GM18873 (cell line): ENCODE measurements around the gene RALY.

ENCODE experiments used
- ATAC-seq: cut with Tn5 transposase; IDR thresholded peaks from one replicate; pipeline ENCODE4 v1.9.1; 2021; ENCODE audit warnings: mild to moderate bottlenecking, moderate library complexity, moderate number of reproducible peaks; ENCODE audit not compliant: unreplicated experiment, low FRiP score

Gene RALY

DNA sequence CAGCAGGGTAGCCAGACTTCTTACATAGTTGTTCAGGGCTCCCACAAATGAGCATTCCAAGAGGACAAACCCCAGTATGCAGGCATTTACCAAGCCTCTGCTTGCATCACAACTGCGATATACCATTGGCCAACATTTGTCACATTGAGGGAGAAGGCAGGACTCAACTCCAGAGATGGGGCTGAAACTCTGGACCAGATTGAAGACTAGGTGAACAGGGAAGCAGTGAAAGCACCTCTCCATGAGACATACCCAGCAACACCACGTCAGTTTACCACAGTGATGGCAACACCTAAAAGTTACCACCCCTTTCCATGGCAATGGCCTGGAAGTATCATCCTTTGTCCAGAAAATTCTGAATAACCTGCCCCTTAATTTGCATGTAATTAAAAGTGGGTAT, 7.9 kb upstream of the RALY start:
- ATAC-seq, result no peak

DNA sequence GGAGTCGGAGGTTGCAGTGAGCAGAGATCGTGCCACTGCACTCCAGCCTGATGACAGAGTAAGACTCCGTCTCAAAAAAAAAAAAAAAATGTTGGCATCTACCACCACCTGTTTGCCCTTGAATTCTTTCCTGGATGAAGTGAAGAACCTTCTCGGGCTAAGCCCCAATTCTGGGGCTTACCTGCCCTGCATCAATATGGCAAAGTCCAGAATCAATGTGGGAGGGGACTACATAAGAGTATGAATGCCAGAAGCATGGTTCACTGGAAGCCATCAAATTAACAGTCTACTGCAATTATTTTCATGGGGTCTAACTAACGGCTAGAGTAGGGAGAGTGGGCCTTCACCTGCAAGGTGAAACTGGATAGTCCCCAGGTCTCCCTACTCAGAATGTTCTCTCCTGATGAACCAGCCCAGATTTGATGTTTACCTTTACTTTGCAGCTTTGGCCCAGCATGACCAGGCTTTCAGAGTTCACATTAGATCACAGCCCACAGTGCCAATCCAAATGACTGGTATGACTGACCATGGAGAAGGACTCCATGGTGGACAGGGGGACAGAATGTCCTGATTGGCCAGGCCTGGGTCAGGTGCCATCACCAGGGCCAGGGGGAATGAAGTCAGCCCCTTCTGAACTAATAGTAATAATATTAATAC, 7.0 kb upstream of the RALY start:
- ATAC-seq, result no peak

DNA sequence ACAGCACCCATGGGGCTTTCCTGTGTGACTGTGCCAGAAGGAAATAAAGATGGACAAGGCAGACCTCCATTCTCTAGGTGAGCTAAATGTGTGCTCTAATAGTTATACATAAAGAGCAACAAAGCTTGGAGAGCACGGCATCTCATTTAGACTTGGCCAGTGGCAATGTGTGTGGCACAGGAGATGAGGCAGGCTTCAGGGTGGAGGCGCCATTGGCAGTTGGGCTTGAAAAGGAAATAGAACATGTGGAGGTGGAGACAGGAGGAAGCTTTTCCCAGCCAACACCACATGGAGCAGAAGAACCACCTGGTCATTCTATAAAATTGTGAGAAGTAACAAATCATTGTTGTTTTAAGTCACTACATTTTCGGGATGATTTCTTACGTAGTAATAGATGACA, 3.6 kb upstream of the RALY start:
- ATAC-seq, result no peak

DNA sequence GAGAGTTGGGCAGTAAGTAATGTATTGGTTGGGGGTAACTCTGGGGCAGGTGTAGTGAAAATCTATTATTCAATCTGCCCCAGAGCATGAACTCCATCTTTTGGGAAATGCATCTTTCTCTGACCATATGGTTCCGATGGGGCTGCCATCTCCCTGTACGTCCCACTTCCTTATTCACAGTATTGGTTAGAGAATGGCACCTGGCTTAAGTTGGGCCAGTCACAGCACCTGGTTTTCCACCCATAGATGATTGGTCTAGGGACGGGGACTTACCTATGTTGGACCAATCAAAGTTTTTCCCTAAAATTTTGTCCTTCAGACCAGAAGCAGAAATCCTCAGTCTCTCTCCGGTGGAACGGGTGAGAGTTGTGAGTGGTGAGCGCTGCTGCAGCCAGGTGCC, 2.2 kb upstream of the RALY start:
- ATAC-seq, result no peak

DNA sequence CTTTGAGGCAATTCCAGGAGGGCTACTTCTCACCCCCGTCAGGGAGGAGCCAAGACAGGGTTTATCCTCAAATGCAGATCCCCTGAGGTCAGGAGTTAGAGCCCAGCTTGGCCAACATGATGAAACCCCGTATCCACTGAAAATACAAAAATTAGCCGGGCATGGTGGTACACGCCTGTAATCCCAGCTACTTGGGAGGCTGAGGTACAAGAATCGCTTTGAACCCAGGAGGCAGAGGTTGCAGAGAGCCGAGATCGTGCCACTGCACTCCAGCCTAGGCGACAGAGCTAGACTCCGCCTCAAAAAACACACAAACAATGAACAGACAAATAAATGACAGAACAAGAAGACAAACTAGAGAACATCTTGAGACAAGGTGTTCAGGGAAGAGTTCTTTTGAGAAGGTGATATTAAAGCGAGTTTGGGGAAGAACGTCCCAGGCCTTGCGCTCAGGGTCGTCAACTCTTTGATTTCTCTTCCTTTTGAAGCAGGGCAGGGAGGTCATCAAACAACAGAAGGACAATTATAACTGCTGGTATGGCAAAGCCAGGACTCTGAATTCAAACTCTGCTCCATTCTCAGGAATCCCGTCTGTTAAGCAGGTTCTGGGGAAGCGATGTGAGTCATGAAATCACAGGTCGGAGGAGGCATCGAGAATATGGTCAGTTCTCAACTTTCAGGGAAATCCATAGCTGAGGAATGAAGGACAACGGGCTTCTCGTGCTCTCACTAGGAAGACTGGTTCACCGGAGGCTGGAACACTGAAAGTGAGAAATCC, 1.4 kb upstream of the RALY start:
- no peak for ATAC-seq

GRCh38 chr20:33992923-33993575, 662 bp upstream of the RALY start:
- ATAC-seq, result peak; percentile 70

DNA sequence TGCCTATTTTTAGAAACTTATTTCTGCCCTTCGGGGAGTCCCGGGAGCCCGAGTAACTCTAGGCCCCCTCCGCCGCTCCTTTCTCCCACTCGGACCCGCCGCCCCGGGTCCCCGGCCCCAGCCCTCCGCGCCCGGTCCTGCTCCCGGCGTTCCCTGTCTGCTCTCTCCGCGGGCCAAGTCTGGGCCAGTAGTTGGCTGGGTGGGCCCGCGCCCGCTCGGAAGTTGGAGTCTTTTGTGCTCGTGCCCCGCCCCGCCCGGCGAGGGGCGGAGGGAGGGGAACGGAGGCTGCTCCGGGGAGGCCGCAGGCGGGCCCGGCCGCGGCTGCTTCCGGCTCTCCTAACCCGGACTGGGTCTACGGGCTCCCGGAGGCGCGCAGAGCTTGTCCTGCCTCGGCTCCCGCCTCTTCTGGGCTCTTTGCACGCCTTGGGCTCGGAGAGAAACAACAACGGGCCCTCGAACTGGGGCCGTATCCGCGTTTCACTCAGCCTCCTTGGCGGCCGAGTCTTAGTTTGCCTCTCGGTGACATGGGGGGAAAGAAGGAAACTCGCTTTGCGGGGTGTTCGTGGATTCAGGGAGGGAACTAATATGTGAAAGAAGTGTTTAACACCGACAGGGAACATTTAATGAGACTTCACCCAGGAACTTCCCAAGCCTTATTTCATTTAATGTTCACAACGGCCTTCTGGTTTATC, 657 bp downstream of the RALY start:
- no peak for ATAC-seq

- no peak for ATAC-seq
These were observed 1.5 kb downstream of the RALY start for GRCh38 chr20:33995053-33995831.

GRCh38 chr20:33999025-33999649, 5.4 kb downstream of the RALY start:
- ATAC-seq, result no peak

DNA sequence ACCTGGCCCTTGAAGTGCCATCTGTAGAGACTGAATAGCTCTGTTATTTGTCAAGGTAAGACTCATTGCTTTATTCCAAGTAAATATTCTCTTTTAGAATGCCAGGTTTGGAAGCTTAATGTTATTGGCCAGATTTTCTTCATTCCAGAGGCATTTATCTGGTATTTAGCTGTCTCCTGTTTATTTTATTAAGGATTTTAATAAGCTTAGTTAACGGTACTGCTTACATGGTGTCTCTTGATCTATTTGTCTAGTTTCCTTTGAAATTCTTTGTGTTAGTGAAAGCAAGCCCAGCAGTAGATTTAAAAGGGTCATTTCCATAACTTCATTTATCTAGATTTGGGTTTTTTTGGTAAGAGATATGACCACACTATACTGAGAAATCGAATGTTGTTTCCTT, 7.7 kb downstream of the RALY start:
- no peak for ATAC-seq

DNA sequence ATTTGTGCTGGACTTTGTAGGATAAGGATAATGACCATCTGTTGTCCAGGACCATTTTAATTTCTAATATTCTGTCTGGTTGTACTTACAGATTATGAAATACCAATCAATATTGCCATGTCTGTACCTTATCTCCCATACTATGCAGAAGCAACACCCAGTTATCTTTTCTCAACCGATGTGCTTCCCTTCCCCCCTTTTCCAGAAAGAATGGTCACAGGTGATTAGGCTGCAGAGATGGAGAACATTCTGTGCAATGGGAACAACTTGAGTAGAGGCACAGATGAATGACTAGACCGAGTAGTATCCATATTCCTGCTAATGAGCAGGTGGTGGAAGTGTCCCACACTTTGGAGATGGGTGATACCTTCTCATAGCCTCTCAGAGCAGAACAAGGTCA, 10.5 kb downstream of the RALY start:
- no peak for ATAC-seq

GRCh38 chr20:34004790-34005457, 11.2 kb downstream of the RALY start:
- ATAC-seq, result no peak

- ATAC-seq, result no peak
These were observed 12.9 kb downstream of the RALY start for GRCh38 chr20:34006619-34007018.

- no peak for ATAC-seq
These were observed 14.8 kb downstream of the RALY start for GRCh38 chr20:34008477-34008876.

DNA sequence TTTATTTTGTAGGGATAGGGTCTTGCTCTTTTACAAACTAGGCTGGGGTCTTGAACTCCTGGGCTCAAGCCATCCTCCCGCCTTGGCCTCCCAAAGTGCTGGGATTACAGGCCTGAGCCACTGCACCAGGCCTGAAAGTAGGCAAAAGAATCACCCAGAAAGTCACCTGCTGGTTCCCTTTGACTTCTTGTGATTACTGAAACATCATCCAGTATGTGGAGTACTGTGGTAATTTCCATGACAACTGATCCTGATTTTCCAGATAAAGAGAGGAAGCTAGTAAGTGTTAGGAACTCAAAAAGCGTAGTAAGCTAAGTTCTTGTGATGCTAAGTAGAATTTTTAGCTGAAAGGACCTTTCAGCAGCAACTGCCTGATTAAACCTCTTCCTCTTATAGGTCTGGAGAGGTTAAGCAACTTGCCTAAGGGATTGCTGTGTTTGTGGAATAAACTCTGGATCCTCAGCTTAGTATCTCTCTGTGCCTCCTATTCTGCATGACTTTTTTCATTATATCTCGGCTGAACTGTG, 16.8 kb downstream of the RALY start:
- ATAC-seq, result no peak

- no peak for ATAC-seq
These were observed 17.6 kb downstream of the RALY start for GRCh38 chr20:34011275-34011674.

DNA sequence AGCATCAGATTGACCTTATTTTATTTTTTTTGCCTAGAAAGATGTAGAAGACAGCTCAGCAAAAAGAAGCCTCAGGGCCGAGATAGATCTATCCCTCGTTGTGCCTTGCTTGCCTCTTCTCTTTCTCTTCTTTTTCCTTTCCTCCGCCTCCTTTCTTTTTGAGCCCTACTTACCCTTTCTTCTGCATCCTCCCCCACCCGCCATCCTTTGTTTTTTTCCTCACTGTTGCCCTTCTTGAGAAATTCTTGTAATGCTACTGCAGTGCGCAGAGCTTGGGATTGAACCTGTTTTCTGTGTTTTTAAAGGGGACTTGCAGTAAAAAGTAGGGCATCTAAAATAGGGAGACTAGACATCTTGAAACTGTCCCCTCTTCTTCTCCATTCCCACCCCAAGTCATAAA, 18.6 kb downstream of the RALY start:
- ATAC-seq, result no peak

DNA sequence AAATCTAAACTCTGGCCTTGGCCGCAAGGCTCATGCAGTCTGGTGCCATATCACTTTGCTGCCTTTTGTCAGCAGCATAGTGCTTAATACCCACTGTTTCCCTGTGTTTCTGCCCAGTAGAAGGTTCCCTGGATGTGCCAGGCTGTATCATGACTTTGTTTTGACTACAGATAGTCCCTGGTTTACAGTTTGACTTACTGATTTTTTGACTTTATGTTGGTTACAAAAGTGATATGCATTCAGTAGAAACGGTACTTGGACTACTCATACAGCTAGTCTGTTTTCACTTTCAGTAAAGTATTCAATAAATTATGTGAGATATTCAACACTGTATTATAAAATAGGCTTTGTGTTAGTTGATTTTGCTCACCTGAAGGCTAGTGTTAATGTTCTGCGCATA, 19.0 kb downstream of the RALY start:
- ATAC-seq, result no peak

DNA sequence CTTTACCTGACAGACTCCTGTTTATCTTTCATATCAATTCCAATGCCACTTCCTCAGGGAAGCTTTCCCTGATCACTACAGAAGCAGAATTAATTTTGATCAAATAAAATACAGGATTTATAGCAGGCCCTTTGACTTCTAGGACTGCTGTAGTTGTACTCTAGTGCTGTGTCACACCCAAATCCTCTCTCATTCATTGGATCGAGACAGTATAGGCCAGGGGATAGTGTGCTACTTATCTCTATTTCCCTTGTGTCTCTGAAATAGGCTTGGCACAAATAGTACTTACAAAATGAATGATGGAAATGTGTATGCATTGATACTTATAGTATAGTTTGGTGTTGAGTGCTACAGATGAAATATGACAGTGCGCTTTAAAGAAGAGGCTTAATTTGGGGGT, 19.8 kb downstream of the RALY start:
- ATAC-seq, result no peak
